ENCODE data around the gene OR5L2. TPM values are rescaled to one million over a fixed set of nuclear protein-coding genes. Genes with fewer than 3 reads are reported as not detected.

Gene OR5L2
- not detected in 2 replicates for total RNA-seq (2022)
- Bru-seq, nascent RNA = not detected
- BruChase-seq, experiment 1, labeled RNA remaining after a 2-hour chase = not detected
- BruChase-seq, experiment 2, labeled RNA remaining after a 6-hour chase = not detected
- long read RNA-seq = 0 reads

DNA sequence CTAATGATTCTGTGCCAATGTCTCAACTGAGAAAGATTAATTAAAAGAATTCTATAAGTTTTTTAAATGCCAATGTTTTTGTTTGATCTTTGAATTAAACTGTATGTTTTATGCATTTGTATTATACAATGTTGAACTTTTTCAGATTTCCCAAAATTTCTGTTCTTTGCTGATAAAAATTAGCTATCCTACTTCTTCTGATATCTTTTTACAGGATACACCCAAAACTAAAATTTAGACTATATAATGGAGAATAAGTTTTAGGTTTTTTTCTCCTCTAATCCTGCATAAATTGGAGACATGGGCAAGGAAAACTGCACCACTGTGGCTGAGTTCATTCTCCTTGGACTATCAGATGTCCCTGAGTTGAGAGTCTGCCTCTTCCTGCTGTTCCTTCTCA, at the start of gene OR5L2:
OR5L2 (plus strand) TSS at position 301 of the 400 bp plus-strand sequence; CDS start at position 301, 0 bp downstream.
- intact Hi-C loops (cut with micrococcal nuclease; ENCODE audit: unreplicated experiment) = no loop called here
- BruUV-seq (replicated peaks) = no TSS peak
- Histone ChIP-seq H3K36me3 (ENCODE audit: control insufficient read depth, insufficient read depth, low read length) (no peaks in the 10 kb centered on the region), H3K4me1 (no peaks in the 10 kb centered on the region), H3K9me3 (no peaks in the 10 kb centered on the region), H3K4me3 (ENCODE audit: low read depth, low read length) (no peak within 1 kb of the TSS), H3K27me3 (replicated peaks; ENCODE audit: control insufficient read depth, insufficient read depth, low read length) (no peaks in the 10 kb centered on the region)
- Mint-ChIP-seq H3K4me1 (ENCODE audit: low read depth, unreplicated experiment) (no peaks in the 10 kb centered on the region), H3K9me3 (ENCODE audit: unreplicated experiment) (no peaks in the 10 kb centered on the region), H3K36me3 (ENCODE audit: insufficient read depth, unreplicated experiment) (no peaks in the 10 kb centered on the region), H3K27ac (ENCODE audit: unreplicated experiment) (no peak within 1 kb of the TSS), H3K4me3 (ENCODE audit: unreplicated experiment) (no peak within 1 kb of the TSS), H3K27me3 (ENCODE audit: insufficient read depth, unreplicated experiment) (no peaks in the 10 kb centered on the region)
- no peak for DNase-seq
- TF ChIP-seq CTCF (IDR thresholded peaks at IDR 0.05; ENCODE audit: insufficient read depth in 1 of 2, low read depth in 1 of 2, low read length in 1 of 2, severe bottlenecking in 1 of 2, unreplicated experiment in 1 of 2) = no peak
- POLR2A ChIA-PET = no interaction called here
- CTCF ChIA-PET = no interaction called here

GRCh38 chr11:55791606-55792005, 35.4 kb upstream of the OR5L2 start:
- Mint-ChIP-seq H3K36me3 (ENCODE audit: insufficient read depth, unreplicated experiment) (no peaks in the 10 kb centered on the region), H3K4me3 (ENCODE audit: unreplicated experiment) (no peak overlapping the region), H3K27me3 (ENCODE audit: insufficient read depth, unreplicated experiment) (peaks cover 4% of the 10 kb centered on the region), H3K9me3 (ENCODE audit: unreplicated experiment) (no peaks in the 10 kb centered on the region), H3K27ac (ENCODE audit: unreplicated experiment) (no peak overlapping the region), H3K4me1 (ENCODE audit: low read depth, unreplicated experiment) (no peaks in the 10 kb centered on the region)
- H3K27me3 ChIP-seq (replicated peaks; ENCODE audit: control insufficient read depth, insufficient read depth, low read length) = no peaks in the 10 kb centered on the region
- POLR2A ChIA-PET = no interaction called here
- BruUV-seq (replicated peaks) = no TSS peak
- CTCF ChIA-PET = no interaction called here
- H3K4me3 ChIP-seq (ENCODE audit: low read depth, low read length) = no peak overlapping the region
- no peaks in the 10 kb centered on the region for H3K4me1 ChIP-seq
- TF ChIP-seq CTCF (IDR thresholded peaks at IDR 0.05; ENCODE audit: insufficient read depth in 1 of 2, low read depth in 1 of 2, low read length in 1 of 2, severe bottlenecking in 1 of 2, unreplicated experiment in 1 of 2) = no peak
- no peaks in the 10 kb centered on the region for H3K9me3 ChIP-seq
- intact Hi-C loops (cut with micrococcal nuclease; ENCODE audit: unreplicated experiment) = no loop called here
- H3K36me3 ChIP-seq (ENCODE audit: control insufficient read depth, insufficient read depth, low read length) = no peaks in the 10 kb centered on the region
- DNase-seq = no peak

DNA sequence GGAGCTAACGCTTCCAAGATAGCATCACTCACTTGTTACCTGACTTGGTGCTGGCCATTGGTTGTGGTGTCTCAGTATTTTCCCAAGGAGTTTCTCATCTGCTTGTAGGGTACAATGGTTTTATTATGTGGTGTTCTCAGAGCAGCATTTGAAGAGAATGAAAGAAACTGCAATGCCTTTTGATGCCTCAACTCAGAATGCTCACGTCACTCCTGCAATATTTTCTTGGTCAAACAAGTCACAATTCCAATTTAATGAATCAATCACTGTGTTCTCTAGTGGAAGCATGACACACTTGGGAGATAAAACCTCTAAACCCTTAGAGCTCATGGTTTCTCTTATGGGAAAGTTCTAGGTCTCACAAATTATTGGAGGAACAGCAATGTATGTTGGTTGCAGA, 33.7 kb upstream of the OR5L2 start:
- BruUV-seq (replicated peaks) = no TSS peak
- TF ChIP-seq CTCF (IDR thresholded peaks at IDR 0.05; ENCODE audit: insufficient read depth in 1 of 2, low read depth in 1 of 2, low read length in 1 of 2, severe bottlenecking in 1 of 2, unreplicated experiment in 1 of 2) = no peak
- Mint-ChIP-seq H3K36me3 (ENCODE audit: insufficient read depth, unreplicated experiment) (no peaks in the 10 kb centered on the region), H3K9me3 (ENCODE audit: unreplicated experiment) (no peaks in the 10 kb centered on the region), H3K4me1 (ENCODE audit: low read depth, unreplicated experiment) (no peaks in the 10 kb centered on the region), H3K27ac (ENCODE audit: unreplicated experiment) (no peak overlapping the region), H3K4me3 (ENCODE audit: unreplicated experiment) (no peak overlapping the region), H3K27me3 (ENCODE audit: insufficient read depth, unreplicated experiment) (no peaks in the 10 kb centered on the region)
- ChIA-PET CTCF (no interaction called here), POLR2A (no interaction called here)
- H3K36me3 ChIP-seq (ENCODE audit: control insufficient read depth, insufficient read depth, low read length) = no peaks in the 10 kb centered on the region
- intact Hi-C loops (cut with micrococcal nuclease; ENCODE audit: unreplicated experiment) = no loop called here
- no peak for DNase-seq
- no peak overlapping the region for H3K4me3 ChIP-seq (ENCODE audit: low read depth, low read length)
- H3K4me1 ChIP-seq = no peaks in the 10 kb centered on the region
- no peaks in the 10 kb centered on the region for H3K9me3 ChIP-seq
- no peaks in the 10 kb centered on the region for H3K27me3 ChIP-seq (replicated peaks; ENCODE audit: control insufficient read depth, insufficient read depth, low read length)
